B cell (primary cell): ENCODE data around the gene DPYD. TPM values are rescaled to one million over a fixed set of nuclear protein-coding genes. Genes with fewer than 3 reads are reported as not detected.

ENCODE experiments used
- ATAC-seq: fragments of 200-7000 bp; cut with Tn5 transposase; one replicate; pipeline ENCODE4 v1.10.0; 2021; ENCODE audit warnings: low read depth, mild to moderate bottlenecking, moderate number of reproducible peaks, moderate library complexity
- CTCF ChIA-PET: fragments of 350-600 bp; sonication (Branson Sonifier 250); formaldehyde crosslinking; loops from one replicate; lab custom pipeline; 2021; ENCODE audit warnings: antibody characterized with exemption, inconsistent platforms; lab: Charles Lee
- POLR2A ChIA-PET: fragments of 350-600 bp; sonication (Branson Sonifier 250); formaldehyde crosslinking; loops from one replicate; lab custom pipeline; 2021; ENCODE audit warnings: antibody characterized with exemption; lab: Charles Lee
- DNase-seq: peaks from one replicate; pipeline ENCODE4 v3.0.0; 2013
- H2AFZ ChIP-seq: 2 replicates; pipeline ENCODE4 v1.6.1; 2012; ENCODE audit warnings: mild to moderate bottlenecking, low read depth, low read length; ENCODE audit not compliant: insufficient read depth, poor library complexity, severe bottlenecking
- H3K27ac ChIP-seq, 2 donors: 1 replicate in 1 of 2; 2 replicates in 1 of 2; pipeline ENCODE4 v1.5.1; 2012 to 2013; ENCODE audit warnings: low read length in 2 of 2, mild to moderate bottlenecking in 2 of 2, moderate library complexity in 1 of 2
- H3K27me3 ChIP-seq, 4 experiments: fragments of 200-600 bp in 1 of 4; sonication (generic) in 1 of 4; replicated peaks in 1 of 4; 1 replicate in 2 of 4; 2 replicates in 2 of 4; pipeline versions ENCODE4 v1.6.1 to v1.7.0; 2013 to 2016; ENCODE audit warnings: low read length in 3 of 4, mild to moderate bottlenecking in 2 of 4, mixed read lengths in 1 of 4, moderate library complexity in 1 of 4; ENCODE audit not compliant: insufficient read depth in 4 of 4, control insufficient read depth in 3 of 4; ENCODE audit errors: control extremely low read depth in 1 of 4
- H3K36me3 ChIP-seq, 2 experiments: replicated peaks in 1 of 2; 1 replicate in 1 of 2; 2 replicates in 1 of 2; pipeline versions ENCODE4 v1.6.1 to v1.7.1; 2013; ENCODE audit warnings: low read length in 1 of 2; ENCODE audit not compliant: insufficient read depth in 2 of 2, control insufficient read depth in 1 of 2; ENCODE audit errors: control extremely low read depth in 1 of 2, extremely low read depth in 1 of 2
- H3K4me1 ChIP-seq, 2 donors: fragments of 200-600 bp in 1 of 2; sonication (generic) in 1 of 2; 1 replicate in 1 of 2; 2 replicates in 1 of 2; pipeline versions ENCODE4 v1.5.1 to v1.6.1; 2013 to 2017; ENCODE audit warnings: low read length in 2 of 2; ENCODE audit not compliant: control insufficient read depth in 2 of 2, insufficient read depth in 2 of 2
- H3K4me2 ChIP-seq: replicated peaks from 2 replicates; pipeline ENCODE3; 2012; ENCODE audit warnings: mild to moderate bottlenecking, low read depth, low read length; ENCODE audit not compliant: poor library complexity, severe bottlenecking
- H3K4me3 ChIP-seq, 5 experiments: fragments of 200-600 bp in 1 of 5; sonication (generic) in 1 of 5; 1 replicate in 3 of 5; 2 replicates in 2 of 5; pipeline versions ENCODE4 v1.5.1 to v1.7.0; 2011 to 2016; ENCODE audit warnings: low read length in 4 of 5, mild to moderate bottlenecking in 4 of 5, low read depth in 2 of 5, control low read depth in 1 of 5, moderate library complexity in 1 of 5; ENCODE audit not compliant: insufficient read depth in 1 of 5; ENCODE audit errors: control extremely low read depth in 1 of 5, extremely low read depth in 1 of 5
- H3K79me2 ChIP-seq: fragments of 200-600 bp; sonication (generic); one replicate; pipeline ENCODE4 v1.6.0; 2016; ENCODE audit warnings: low read length; ENCODE audit not compliant: control insufficient read depth, insufficient read depth
- H3K9ac ChIP-seq: fragments of 200-600 bp; sonication (generic); 2 replicates; pipeline ENCODE4 v1.6.1; 2017; ENCODE audit warnings: mild to moderate bottlenecking, low read length, moderate library complexity
- H3K9me3 ChIP-seq, 3 donors: one replicate each; pipeline versions ENCODE4 v1.6.1 to v1.7.1; 2013; ENCODE audit warnings: low read length in 2 of 3; ENCODE audit not compliant: control insufficient read depth in 2 of 3, insufficient read depth in 1 of 3; ENCODE audit errors: control extremely low read depth in 1 of 3
- H4K20me1 ChIP-seq: 2 replicates; pipeline ENCODE4 v1.6.0; 2012; ENCODE audit warnings: mild to moderate bottlenecking, low read length; ENCODE audit not compliant: insufficient read depth, control insufficient read depth, poor library complexity, severe bottlenecking
- H3K27ac Mint-ChIP-seq: one replicate; pipeline ENCODE4 v1.8.0; 2021; ENCODE audit warnings: mixed read lengths
- H3K27me3 Mint-ChIP-seq: one replicate; pipeline ENCODE4 v1.8.0; 2021; ENCODE audit warnings: mixed read lengths
- H3K4me1 Mint-ChIP-seq: one replicate; pipeline ENCODE4 v1.8.0; 2021; ENCODE audit warnings: mixed read lengths
- H3K4me3 Mint-ChIP-seq: one replicate; pipeline ENCODE4 v1.8.0; 2021; ENCODE audit warnings: mixed read lengths
- H3K9me3 Mint-ChIP-seq: one replicate; pipeline ENCODE4 v1.8.0; 2022; ENCODE audit warnings: mixed read lengths; ENCODE audit not compliant: insufficient read depth
- CTCF ChIP-seq: fragments of 200-600 bp; IDR thresholded peaks from one replicate; pipeline ENCODE4 v1.8.0; 2022; ENCODE audit warnings: antibody characterized with exemption, mild to moderate bottlenecking
- EZH2 ChIP-seq: IDR thresholded peaks from 2 replicates; pipeline ENCODE4 v1.6.1; 2012; ENCODE audit warnings: borderline replicate concordance, low read depth, mild to moderate bottlenecking, moderate library complexity, low read length; ENCODE audit not compliant: insufficient read depth, poor library complexity, severe bottlenecking
- WGBS: methylation state at CpG from one replicate; pipeline ENCODE4 v1.1.5; 2013; ENCODE audit warnings: missing lambda C conversion rate; ENCODE audit not compliant: insufficient coverage; 5-methylcytosine and 5-hydroxymethylcytosine counted together
- intact Hi-C: fragments of 100-400 bp; cut with micrococcal nuclease; formaldehyde crosslinking; loops from one replicate; pipeline ENCODE4 v1.10.0; 2022
- polyA plus RNA-seq: library from polyadenylated mRNA; depleted of rRNA; stranded (reverse); fragments of >200 nt; gene quantifications from 2 replicates; pipeline ENCODE4 v1.2.3, GENCODE V29; 2012
- total RNA-seq, 2 donors: library from RNA; stranded (reverse); fragments of 120-200 nt in 1 of 2; gene quantifications; 1 replicate in 1 of 2; 2 replicates in 1 of 2; pipeline versions ENCODE4 v1.2.3 to v1.2.4, GENCODE V29; 2013 to 2022

Gene DPYD
- total and polyA plus RNA-seq, 2 donors (not counting 1 experiment from before 2014, with no cell fraction given): 4.2 to 19.0 TPM

GRCh38 chr1:97691325-97691724 is 229.5 kb downstream of the DPYD start:
- no peak overlapping the region for H2AFZ ChIP-seq
- H3K27ac Mint-ChIP-seq: no peak overlapping the region
- POLR2A ChIA-PET: no interaction called here
- H3K9me3 ChIP-seq: no peaks in the 10 kb centered on the region
- no peak overlapping the region for H3K27ac ChIP-seq
- H3K79me2 ChIP-seq: no peaks in the 10 kb centered on the region
- no peaks in the 10 kb centered on the region for H3K4me1 Mint-ChIP-seq
- TF ChIP-seq CTCF (no peak), EZH2 (no peak)
- DNase-seq (no peak), ATAC-seq (no peak)
- peaks cover 2% of the 10 kb centered on the region for H3K9me3 Mint-ChIP-seq
- H3K27me3 ChIP-seq: no peaks in the 10 kb centered on the region
- H3K36me3 ChIP-seq: peaks cover 0 to 4% of the 10 kb centered on the region in 2 experiments
- no peak overlapping the region for H3K4me2 ChIP-seq
- no peak overlapping the region for H3K4me3 Mint-ChIP-seq
- CTCF ChIA-PET: no interaction called here
- no peak overlapping the region for H3K9ac ChIP-seq
- intact Hi-C loops: no loop called here
- H3K4me3 ChIP-seq: no peak overlapping the region
- no peaks in the 10 kb centered on the region for H4K20me1 ChIP-seq
- no peaks in the 10 kb centered on the region for H3K27me3 Mint-ChIP-seq
- no peaks in the 10 kb centered on the region for H3K4me1 ChIP-seq

- DNase-seq (no peak), ATAC-seq (no peak)
- H4K20me1 ChIP-seq: no peaks in the 10 kb centered on the region
- no peak overlapping the region for H3K4me3 ChIP-seq
- no peaks in the 10 kb centered on the region for H3K27me3 Mint-ChIP-seq
- no peaks in the 10 kb centered on the region for H3K4me1 Mint-ChIP-seq
- peaks cover 2% of the 10 kb centered on the region for H3K9me3 Mint-ChIP-seq
- H3K4me3 Mint-ChIP-seq: no peak overlapping the region
- 100% methylated on average over 1 of the region's 2 CpGs for WGBS
- H3K36me3 ChIP-seq: peaks cover 0 to 3% of the 10 kb centered on the region in 2 experiments
- H3K4me1 ChIP-seq: no peaks in the 10 kb centered on the region
- no peaks in the 10 kb centered on the region for H3K9me3 ChIP-seq
- H2AFZ ChIP-seq: no peak overlapping the region
- no peaks in the 10 kb centered on the region for H3K79me2 ChIP-seq
- POLR2A ChIA-PET: no interaction called here
- intact Hi-C loops: no loop called here
- no peak overlapping the region for H3K4me2 ChIP-seq
- CTCF ChIA-PET: no interaction called here
- no peak overlapping the region for H3K27ac ChIP-seq
- no peak for TF ChIP-seq EZH2
- TF ChIP-seq CTCF: no peak
- no peak overlapping the region for H3K27ac Mint-ChIP-seq
- H3K9ac ChIP-seq: no peak overlapping the region
- H3K27me3 ChIP-seq: no peaks in the 10 kb centered on the region
Measured at GRCh38 chr1:97685360-97685759, 235.5 kb downstream of the DPYD start.
